Measurements from ENCODE around the gene RFPL1.

- TF ChIP-seq ZNF274 (IDR thresholded peaks at IDR 0.05; ENCODE audit: low read depth, low read length) (no peak), SUZ12 (IDR thresholded peaks at IDR 0.05; ENCODE audit: extremely low read depth, insufficient read depth, insufficient read length) (no peak), YY1 (IDR thresholded peaks at IDR 0.05; ENCODE audit: insufficient read depth, insufficient read length) (no peak)
Observed at GRCh38 chr22:29480262-29480511, 41.8 kb downstream of the RFPL1 start.
